Inflammatory macrophage treated with lipopolysaccharide for 4 hours (primary cell): ENCODE data around the gene HOOK2.
"Not testable (repeated sequence)": the region's sequence is repeated elsewhere in the genome, so short reads cannot be mapped to it uniquely, and the experiment has no call there.

Experiments used
- DNase-seq: peaks from one replicate; pipeline ENCODE4 v3.0.0-alpha.2; 2020

HOOK2 gene

DNA sequence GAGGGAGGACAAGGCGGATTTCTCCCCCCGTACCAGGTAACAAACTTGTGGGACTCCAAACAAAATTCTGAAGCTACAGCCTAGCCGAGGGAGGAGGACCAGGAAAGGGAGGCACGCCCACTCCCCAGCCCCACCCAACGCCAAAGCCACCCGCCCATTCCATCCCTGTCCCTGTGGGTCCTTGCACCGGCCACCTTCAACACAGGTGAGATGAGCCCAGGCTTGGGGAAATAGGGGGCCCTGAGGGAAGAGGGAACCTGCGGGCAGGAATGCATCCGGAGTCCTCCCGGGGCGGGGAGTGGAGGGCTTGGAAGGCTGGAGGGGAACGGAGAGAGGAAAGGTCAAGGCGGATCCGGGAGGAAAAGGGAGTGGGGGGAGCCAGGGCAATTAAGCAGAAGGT, 23.7 kb downstream of the HOOK2 start, which contains the start of gene BEST2:
BEST2 (plus strand) TSS at position 157 of the 400 bp plus-strand sequence. CDS start 802 bp downstream, outside the sequence.
- DNase-seq, result no peak

- no peak for DNase-seq
Measured at GRCh38 chr19:12750851-12751250, 24.5 kb downstream of the HOOK2 start.

DNA sequence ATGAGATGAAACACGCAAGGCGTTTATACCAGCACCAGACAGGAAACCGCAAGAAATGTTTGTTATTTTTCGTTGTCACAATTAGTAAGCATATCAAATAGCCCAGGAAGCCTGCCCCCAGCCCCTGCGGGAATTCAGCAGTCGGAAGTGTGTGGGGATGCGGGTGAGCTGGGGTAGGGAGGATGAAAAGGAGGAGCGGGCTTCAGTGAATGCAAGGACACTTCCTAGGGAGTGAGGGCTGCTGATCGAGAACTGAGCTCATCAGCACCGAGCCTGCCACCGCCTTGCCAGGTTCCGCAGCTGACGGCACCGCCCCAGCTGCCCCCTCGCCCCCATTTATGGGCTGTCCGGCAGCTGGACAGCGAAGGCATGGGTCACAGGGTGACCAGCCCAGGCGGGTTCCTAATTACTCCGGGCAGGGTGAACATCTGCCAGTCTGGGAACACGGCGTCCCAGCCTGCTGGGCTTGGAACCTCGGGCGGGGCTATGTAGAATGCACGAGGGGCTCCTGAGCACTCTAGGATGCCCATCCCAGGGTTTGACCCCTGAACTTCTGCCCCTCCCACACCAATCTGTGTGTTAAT, 25.3 kb downstream of the HOOK2 start:
- DNase-seq, result no peak

GRCh38 chr19:12748489-12748888, 26.9 kb downstream of the HOOK2 start:
- no peak for DNase-seq

- DNase-seq, result no peak
Measured at GRCh38 chr19:12745166-12745897, 30.0 kb downstream of the HOOK2 start.

DNA sequence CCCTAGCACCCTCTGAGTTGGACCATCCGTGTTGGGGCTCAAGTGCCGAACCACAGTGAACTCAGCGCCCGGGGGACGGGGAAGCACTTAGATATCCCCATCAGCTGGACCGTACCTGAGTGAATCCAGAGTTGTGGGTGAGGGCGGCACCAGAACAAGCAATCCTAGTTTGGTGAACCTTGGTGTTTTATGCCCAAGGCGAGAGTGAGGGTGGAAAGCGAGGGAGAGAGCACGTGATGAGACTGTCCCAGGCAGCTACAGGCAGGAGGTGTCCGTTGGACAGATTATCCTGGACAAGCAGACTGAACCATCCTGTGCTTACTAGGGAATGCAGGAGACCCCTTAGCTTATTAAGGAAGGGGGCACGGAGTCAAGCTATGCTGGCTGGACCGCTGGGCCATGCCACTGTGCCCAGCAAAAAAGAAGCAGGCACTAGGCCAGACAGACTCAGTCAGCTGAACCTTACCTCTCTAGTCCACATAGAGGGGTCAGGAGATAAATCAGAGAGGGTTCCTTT, 37.5 kb downstream of the HOOK2 start:
- no peak for DNase-seq

DNA sequence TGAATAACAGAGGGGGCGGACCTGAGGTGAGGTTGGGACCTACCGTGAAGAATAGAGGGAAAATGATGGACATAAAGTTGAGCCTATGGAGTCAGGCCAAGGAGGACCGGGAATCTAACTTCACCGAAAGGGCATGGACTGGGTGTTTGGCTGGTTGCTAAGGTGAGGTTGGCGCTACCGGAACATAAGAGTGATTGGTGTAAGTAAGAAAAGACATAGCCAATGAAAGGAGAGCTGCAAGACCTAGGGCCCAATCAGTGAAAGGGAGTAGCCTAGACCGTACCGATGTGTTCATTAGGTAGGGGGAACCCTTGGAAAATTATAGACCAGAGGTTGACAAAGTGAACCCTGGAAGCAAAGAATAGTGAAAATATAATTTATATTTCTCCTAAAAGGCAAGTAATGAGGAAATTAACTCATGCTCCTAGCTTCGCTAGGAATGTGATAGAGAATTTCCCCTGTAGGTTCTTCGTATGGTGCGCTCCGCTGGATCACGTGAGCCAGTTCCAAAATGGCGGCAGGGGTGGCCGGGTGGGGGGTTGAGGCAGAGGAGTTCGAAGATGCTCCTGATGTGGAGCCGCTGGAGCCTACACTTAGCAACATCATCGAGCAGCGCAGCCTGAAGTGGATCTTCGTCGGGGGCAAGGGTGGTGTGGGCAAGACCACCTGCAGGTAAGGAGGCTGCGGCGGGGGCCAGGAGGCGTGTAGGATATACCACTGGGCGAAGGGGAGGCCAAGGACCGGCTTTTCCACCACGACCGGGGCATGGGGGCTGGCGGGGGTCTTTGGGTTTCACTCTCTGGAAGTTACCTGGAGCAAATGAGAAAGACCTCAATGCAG, 38.1 kb downstream of the HOOK2 start, which contains the start of gene GET3:
GET3 (plus strand) TSS at position 503 of the 840 bp plus-strand sequence; CDS start at position 512, 9 bp downstream.
- peak; percentile 96 for DNase-seq

DNA sequence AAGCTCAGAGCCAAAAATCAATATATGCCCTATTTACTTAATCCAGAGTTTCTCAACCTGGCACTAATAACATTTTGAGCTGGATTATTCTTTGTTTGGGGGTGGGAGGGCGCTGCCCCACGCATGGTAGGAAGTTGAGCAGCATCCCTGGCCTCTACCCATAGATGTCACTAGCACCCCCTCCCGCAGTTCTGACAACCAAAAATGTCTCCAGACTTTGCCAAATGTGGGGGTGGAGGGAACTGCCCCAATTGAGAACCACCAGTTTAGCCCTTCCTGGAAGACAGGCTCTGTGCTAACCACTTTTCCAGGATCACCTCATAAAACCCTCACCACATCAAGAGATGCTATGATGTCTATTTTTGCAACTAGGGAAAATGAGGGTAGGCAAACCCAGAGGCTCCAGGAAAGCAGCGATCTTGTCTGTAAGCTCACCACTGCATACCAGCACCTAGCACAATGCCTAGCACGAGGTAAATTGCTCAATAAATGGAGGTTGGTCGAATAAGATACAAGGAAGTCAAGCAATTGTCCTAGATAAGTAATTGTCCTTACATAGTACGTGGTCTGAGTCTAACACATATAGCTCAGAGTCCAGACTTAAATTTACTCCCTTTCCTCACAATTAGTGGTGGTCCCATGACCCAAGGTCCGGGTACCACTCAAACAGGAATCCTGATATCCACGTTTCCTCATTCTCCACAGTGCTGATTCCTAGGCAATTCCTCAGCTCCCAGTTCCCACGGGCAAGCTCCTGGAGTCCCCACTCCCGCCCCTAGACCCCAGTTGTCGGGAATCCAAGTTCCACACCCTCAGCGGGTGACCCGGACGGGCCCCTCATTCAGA, 41.8 kb downstream of the HOOK2 start:
- peak; percentile 66 for DNase-seq

DNA sequence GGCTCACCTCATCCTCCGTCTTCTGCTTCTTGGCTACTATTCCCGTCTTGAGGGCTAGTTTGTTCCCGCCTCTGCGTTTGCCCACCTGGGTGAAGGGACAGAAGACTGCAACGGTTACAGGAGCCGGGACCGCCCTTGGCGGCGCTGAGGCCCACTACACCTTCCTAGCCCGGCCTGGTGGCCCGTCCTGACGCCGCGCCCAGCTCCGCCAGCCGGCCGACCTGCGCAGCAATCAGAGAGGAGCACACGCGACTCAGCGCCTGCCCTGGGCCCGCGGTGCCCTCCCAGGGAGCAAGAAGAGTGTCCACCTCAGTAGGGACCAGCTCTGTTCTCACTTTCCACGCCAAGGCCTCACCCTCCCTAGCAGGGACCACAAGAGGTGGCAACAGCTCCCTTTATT, 44.0 kb downstream of the HOOK2 start:
- no peak for DNase-seq

GRCh38 chr19:12730064-12730463, 45.3 kb downstream of the HOOK2 start:
- DNase-seq, result peak; percentile 8

GRCh38 chr19:12727745-12728433, 47.5 kb downstream of the HOOK2 start:
- DNase-seq, result no peak

DNA sequence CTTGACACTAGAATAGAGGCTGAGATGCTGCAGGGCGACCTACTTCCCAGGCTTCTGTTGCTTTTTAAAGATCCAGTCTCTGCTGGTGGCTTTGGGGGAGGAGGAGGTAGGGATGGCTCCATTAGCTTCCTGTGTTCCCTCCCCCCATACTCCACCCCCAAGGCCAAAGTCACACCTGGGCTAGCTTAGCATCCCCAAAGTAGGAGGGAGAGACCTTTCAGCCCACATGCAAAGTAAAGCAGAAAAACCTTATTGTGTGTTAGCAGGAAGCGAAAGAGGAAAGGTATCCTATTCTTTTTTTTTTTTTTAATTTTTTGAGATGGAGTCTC, 48.4 kb downstream of the HOOK2 start:
- DNase-seq, result no peak

DNA sequence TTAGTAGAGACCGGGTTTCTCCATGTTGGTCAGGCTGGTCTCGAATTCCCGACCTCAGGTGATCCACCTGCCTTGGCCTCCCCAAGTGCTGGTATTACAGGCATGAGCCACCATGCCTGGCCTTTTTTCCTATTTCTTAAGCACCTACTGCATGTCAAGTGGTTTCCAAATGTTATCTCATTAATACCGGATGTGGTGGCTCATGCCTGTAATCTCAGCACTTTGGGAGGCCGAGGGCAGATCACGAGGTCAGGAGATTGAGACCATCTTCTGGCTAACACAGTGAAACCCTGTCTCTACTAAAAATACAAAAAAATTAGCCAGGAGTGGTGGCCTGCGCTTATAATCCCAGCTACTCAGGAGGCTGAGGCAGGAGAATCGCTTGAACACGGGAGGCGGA, 49.7 kb downstream of the HOOK2 start:
- not testable (repeated sequence) for DNase-seq

- DNase-seq, result peak; percentile 31
Measured at GRCh38 chr19:12723641-12724426, 51.5 kb downstream of the HOOK2 start, which contains the start of gene TNPO2. Gene TNPO2, minus strand, starts transcription at chr19:12723932. Its CDS starts 2,955 bp downstream, at chr19:12720977.

GRCh38 chr19:12723381-12723640, 52.0 kb downstream of the HOOK2 start:
- DNase-seq, result no peak

DNA sequence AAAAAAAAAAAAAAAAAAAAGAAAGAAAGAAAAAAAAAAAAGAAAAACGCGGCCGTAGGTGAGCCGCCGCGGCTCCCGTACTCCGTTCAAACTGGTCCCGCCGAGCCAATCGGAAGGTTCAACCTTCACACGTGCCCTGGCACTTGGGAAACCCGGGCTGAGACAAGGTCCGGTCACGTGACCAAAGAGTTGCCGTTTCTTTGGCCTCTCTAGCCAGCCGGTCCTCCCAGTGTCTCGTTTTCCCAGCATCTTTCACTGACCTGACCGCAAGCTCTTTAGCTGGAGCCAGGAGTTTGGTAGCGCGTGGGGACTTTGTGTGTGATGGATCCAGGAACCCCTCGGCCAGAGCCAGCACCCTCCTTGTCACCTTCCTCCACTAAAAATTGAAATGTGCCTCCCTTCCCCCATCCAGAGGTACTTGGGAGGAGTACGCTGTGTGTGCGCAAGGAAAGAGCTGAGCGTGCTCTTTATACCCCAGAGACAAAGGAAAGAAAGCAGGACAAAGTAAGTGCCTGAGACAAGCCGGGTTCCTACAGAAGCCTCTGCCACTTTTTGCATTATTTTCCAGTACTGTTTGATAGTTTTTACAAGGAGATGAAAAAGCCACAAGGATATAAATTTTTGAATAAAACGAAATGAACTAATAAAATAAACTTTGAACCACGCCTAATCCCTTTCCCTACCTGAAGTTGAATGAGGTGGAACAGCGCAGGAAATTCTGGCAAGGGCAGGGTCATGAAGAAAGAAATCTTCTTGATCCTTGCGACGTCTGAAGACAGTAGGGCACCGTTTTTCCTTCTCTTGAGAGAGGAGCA, 52.6 kb downstream of the HOOK2 start:
- DNase-seq, result peak; percentile 100

DNA sequence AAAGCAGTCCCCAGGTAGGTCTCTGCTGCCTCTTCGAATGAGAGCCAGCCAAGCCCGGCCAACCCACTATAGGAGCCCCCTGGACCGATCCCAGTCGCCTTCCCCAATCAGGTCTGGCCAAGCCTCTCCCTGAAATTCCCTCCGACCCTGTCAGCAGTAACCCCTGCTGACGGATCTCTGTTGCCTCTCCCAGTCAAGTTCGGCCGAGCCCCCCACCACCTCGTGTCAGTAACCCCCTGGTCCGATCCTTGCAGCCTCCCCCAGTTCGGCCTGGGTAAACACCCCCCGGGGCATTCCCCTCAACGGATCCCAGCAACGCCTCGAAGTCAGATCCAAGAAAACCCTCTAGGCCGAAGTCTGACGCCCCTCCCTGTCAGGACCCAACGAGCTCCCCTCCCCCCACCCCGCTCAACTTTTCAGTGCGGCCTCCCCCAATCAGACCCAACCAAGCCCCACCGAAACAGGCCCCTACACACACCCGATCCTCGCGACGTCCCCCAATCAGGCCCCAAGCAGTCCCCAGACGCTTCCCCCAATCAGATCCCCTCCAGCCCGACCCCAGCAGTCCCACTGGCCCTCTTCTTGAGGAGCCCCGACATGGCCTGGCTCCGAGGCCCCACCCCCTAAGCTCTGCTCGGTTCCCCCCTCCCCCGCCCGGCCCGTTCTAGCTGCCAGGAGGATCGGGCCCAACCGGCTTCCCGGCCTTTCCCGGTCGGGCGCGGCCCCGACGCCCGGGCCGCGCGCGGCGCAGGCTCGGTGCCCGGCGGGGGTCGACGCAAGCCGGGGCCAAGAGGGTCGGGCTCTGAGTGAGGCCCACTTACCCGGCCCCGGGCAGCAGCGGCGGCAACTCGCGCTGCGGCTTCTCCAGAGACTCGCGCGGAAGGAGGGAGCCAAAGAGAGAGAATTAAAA, 53.4 kb downstream of the HOOK2 start:
- peak; percentile 49 for DNase-seq

DNA sequence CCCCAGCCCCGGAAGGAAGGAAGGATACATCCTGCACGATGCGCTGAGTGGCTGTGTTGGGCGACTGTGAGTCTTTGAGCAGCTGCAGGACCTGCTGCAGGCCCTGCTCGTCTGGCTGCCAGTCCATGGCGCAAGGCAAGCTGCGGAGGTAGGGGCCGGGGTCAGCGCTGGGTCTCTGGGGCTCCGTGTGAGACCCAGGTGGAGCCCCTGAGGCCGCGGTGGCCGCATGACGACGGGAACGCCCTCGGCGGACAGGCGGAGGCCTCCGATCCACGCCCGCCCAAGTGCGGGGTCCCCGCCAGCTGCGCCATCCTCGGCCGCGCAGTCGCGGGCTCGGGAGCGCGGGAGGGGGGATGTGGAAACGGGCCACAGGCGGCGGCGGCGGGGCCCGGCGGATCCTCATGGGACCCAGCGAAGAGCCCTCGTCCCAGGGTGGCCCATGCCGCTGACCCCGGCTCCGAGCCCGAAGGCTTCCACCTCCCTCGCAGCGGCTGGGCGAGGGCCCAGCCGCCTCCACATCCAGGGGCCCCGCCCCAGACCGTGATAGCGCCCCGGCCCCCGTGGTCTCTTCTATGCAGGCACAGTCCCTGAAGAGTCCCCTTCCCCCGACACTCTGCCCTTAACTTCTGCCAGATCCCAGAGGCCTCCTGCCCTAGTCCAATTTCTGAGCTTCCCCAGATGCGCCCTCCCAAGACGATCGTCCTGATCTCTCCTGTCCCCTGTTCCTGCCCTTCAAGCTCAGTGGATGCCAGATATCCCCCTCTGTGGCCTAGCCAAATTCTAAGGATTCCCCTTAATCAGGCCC, 54.3 kb downstream of the HOOK2 start:
- no peak for DNase-seq
